Smooth muscle cell (in vitro differentiated cells): Measurements from ENCODE around the gene NPM3. TPM values are rescaled to one million over a fixed set of nuclear protein-coding genes. Genes with fewer than 3 reads are reported as not detected.

Experiments
- DNase-seq: peaks from one replicate; lab custom pipeline; 2025; ENCODE audit not compliant: unreplicated experiment; lab: John Stamatoyannopoulos, UW
- H2AFZ ChIP-seq: fragments of 200-600 bp; sonication (generic); 2 replicates; pipeline ENCODE4 v1.6.0; 2016; ENCODE audit warnings: antibody characterized with exemption, low read depth, mild to moderate bottlenecking
- H3F3A ChIP-seq: fragments of 200-600 bp; sonication (generic); 2 replicates; pipeline ENCODE4 v1.6.0; 2017; ENCODE audit warnings: antibody characterized with exemption, low read depth
- H3K27ac ChIP-seq: fragments of 200-600 bp; sonication (generic); 2 replicates; pipeline ENCODE4 v1.5.1; 2016; ENCODE audit warnings: low read depth, mild to moderate bottlenecking
- H3K27me3 ChIP-seq: fragments of 200-600 bp; sonication (generic); 2 replicates; pipeline ENCODE4 v1.6.1; 2016; ENCODE audit warnings: low read depth, mild to moderate bottlenecking
- H3K36me3 ChIP-seq: fragments of 200-600 bp; sonication (generic); 2 replicates; pipeline ENCODE4 v1.5.1; 2016; ENCODE audit warnings: low read depth
- H3K4me1 ChIP-seq: fragments of 200-600 bp; sonication (generic); 2 replicates; pipeline ENCODE4 v1.5.1; 2016; ENCODE audit warnings: low read depth
- H3K4me2 ChIP-seq: fragments of 200-600 bp; sonication (generic); 2 replicates; pipeline ENCODE4 v1.6.0; 2016; ENCODE audit warnings: mild to moderate bottlenecking
- H3K4me3 ChIP-seq: fragments of 200-600 bp; sonication (generic); 2 replicates; pipeline ENCODE4 v1.5.1; 2016; ENCODE audit warnings: mild to moderate bottlenecking
- H3K79me2 ChIP-seq: fragments of 200-600 bp; sonication (generic); 2 replicates; pipeline ENCODE4 v1.6.0; 2016; ENCODE audit warnings: low read depth, mild to moderate bottlenecking
- H3K9ac ChIP-seq: fragments of 200-600 bp; sonication (generic); 2 replicates; pipeline ENCODE4 v1.6.0; 2016; ENCODE audit warnings: low read depth
- H3K9me3 ChIP-seq: fragments of 200-600 bp; sonication (generic); replicated peaks from 2 replicates; pipeline ENCODE4 v1.5.1; 2016; ENCODE audit warnings: low read depth
- H4K20me1 ChIP-seq: fragments of 200-600 bp; sonication (generic); 2 replicates; pipeline ENCODE4 v1.6.0; 2016; ENCODE audit warnings: low read depth
- CTCF ChIP-seq: fragments of 200-600 bp; sonication (generic); IDR thresholded peaks from 2 replicates; pipeline ENCODE4 v1.5.1; 2017; ENCODE audit warnings: borderline replicate concordance, mild to moderate bottlenecking, antibody characterized with exemption; ENCODE audit not compliant: insufficient read depth, poor library complexity, severe bottlenecking
- WGBS: methylation state at CpG from one replicate; pipeline ENCODE4 v1.1.7; 2016; ENCODE audit warnings: low lambda C conversion rate; 5-methylcytosine and 5-hydroxymethylcytosine counted together
- polyA plus RNA-seq: library from polyadenylated mRNA; unstranded; fragments of >200 nt; fragmentation: Nextera tagmentation; extraction: Ambion mirVana; gene quantifications from 2 replicates; pipeline ENCODE4 v1.2.1, GENCODE V29; 2016
- total RNA-seq: library from RNA; depleted of rRNA; stranded (reverse); fragments of >200 nt; gene quantifications from 2 replicates; pipeline ENCODE4 v1.2.3, GENCODE V29; 2014

Gene NPM3
- total and polyA plus RNA-seq, 2 experiments from 2014 or later, result 10.2 to 65.0 TPM

- Histone ChIP-seq H3K9me3 (no peaks in the 10 kb centered on the region), H3F3A (no peaks in the 10 kb centered on the region), H3K4me2 (peak overlapping the region; percentile 67), H3K4me1 (peaks cover 44% of the 10 kb centered on the region), H2AFZ (no peak overlapping the region), H4K20me1 (peaks cover 51% of the 10 kb centered on the region), H3K36me3 (no peaks in the 10 kb centered on the region), H3K79me2 (no peaks in the 10 kb centered on the region), H3K27me3 (peaks cover 82% of the 10 kb centered on the region), H3K4me3 (peak overlapping the region; percentile 10), H3K27ac (no peak overlapping the region), H3K9ac (no peak overlapping the region)
- TF ChIP-seq CTCF, result no peak
- WGBS, result 3% methylated on average over 41 of the region's 74 CpGs
- DNase-seq, result no peak
Measured at GRCh38 chr10:101776161-101776817, 7.0 kb downstream of the NPM3 start.

- no peak for DNase-seq
- H2AFZ ChIP-seq, result no peak within 1 kb of the TSS
- no peak within 1 kb of the TSS for H3K9ac ChIP-seq
- H3K27ac ChIP-seq, result no peak within 1 kb of the TSS
- peaks cover 45% of the 10 kb centered on the region for H4K20me1 ChIP-seq
- whole genome bisulfite sequencing, result 7% methylated on average over 23 of the region's 98 CpGs
- peak within 1 kb of the TSS; percentile 10 for H3K4me3 ChIP-seq
- H3K27me3 ChIP-seq, result peaks cover 84% of the 10 kb centered on the region
- H3K4me2 ChIP-seq, result peak within 1 kb of the TSS; percentile 67
- no peaks in the 10 kb centered on the region for H3K36me3 ChIP-seq
- no peak for TF ChIP-seq CTCF
- H3K79me2 ChIP-seq, result no peaks in the 10 kb centered on the region
- H3F3A ChIP-seq, result no peaks in the 10 kb centered on the region
- no peaks in the 10 kb centered on the region for H3K9me3 ChIP-seq
- H3K4me1 ChIP-seq, result peaks cover 39% of the 10 kb centered on the region
Measured at GRCh38 chr10:101775273-101776160, 7.7 kb downstream of the NPM3 start, which contains the start of gene FGF8. Gene FGF8 (minus strand): TSS chr10:101776114. CDS start chr10:101775900, 214 bp downstream.

- H2AFZ ChIP-seq, result no peak overlapping the region
- H3F3A ChIP-seq, result no peaks in the 10 kb centered on the region
- peaks cover 38% of the 10 kb centered on the region for H3K4me1 ChIP-seq
- peaks cover 83% of the 10 kb centered on the region for H3K27me3 ChIP-seq
- no peaks in the 10 kb centered on the region for H3K36me3 ChIP-seq
- no peak overlapping the region for H3K4me2 ChIP-seq
- no peak overlapping the region for H3K27ac ChIP-seq
- peaks cover 38% of the 10 kb centered on the region for H4K20me1 ChIP-seq
- WGBS, result 24% methylated on average over 32 of the region's 32 CpGs
- no peaks in the 10 kb centered on the region for H3K79me2 ChIP-seq
- H3K9me3 ChIP-seq, result no peaks in the 10 kb centered on the region
- no peak overlapping the region for H3K9ac ChIP-seq
- no peak for TF ChIP-seq CTCF
- no peak for DNase-seq
- H3K4me3 ChIP-seq, result no peak overlapping the region
Measured at GRCh38 chr10:101774589-101775272, 8.5 kb downstream of the NPM3 start.
